ENCODE results near the gene GGTLC2.
"Not testable (repeated sequence)": the region's sequence is repeated elsewhere in the genome, so short reads cannot be mapped to it uniquely, and the experiment has no call there.

Gene GGTLC2

DNA sequence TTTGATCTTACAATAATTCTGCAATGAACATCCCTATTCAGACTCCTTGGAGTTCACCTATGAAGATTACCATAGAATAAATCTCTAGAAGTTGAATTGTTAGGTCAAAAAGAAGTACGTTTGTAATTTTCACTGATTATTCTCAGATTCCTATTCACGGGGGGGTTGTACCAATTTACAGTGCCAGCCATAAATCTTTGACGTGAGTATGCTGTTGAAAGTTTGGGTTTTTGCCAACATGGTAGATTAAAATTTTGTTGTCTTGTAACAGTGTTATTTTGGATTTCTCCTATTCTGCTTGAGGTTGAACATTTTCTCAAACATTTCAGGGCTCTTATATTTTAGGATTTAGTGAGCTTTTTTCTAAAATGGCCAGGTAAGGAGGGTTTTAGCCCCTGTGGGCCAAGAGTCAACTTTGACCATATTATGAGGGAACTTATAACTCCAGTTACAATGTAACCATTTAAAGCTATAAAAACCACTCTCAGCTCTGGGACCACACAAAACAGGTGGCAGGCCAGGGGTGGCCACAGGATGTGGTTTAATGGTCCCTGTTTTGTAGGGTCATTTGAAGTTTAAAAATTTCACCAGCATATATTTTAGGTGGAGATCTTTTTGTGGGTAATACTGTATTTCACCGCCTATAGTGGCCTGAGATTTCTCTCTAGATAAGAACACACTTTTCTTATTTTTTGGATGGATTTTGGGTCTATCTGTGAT lies 25.8 kb downstream of the GGTLC2 start:
- DNase-seq: no peak

DNA sequence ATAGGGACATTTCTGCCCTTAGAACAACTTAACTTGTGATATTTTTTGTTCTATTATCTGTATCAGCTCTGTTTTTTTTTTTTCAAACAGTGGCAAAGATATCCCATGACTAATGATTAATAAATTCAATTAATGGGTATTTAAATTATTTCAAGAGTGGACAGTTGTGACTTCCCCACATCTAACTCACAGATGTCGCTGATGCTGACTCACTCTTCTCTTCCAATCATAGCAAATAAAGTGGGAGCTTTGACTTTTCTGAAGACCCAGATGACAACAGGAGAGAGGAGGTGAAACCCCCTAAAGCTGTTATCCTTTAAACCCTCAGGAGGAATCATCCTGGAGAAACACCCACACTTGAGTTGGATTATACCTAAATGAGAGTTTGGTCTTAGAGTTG lies 27.1 kb downstream of the GGTLC2 start:
- DNase-seq: no peak

DNA sequence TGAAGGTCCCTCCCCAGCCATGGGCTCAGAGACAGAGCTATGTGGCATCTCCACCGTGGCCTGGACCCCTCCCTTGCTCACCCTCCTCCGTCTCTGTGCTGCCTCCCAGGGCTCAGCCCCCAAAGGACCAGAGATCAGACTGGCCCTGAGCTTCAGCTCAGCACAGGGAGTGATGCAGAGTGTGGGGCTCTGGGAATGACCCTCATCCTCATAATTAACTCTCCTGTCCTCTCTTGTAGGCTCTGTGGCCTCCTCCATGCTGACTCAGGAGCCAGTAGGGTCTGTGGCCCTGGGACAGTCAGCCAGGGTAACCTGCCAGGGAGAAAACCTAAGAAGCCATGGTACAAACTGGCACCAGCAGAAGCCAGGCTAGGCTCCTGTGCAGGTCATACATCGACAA lies 28.7 kb downstream of the GGTLC2 start:
- no peak for DNase-seq

GRCh38 chr22:22673628-22674027 lies 29.2 kb downstream of the GGTLC2 start:
- no peak for DNase-seq

DNA sequence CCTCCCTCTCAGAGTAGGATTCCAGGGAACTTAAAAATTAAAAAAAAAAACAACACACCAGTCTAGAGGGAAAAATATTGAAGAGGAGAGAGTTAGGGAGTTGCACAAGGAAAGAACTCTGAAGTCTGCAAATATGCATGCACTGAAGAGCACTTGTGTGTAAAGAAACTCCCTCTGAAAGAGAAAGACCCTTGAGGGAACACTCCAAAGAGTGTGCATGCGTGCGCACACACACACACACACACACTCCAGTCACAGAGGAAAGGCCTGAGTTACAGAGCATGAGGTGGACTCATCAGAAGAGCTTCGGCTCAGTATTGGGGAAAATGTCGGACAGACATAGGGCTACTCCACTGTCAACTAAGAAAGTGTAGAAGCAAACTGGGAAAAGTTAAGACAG lies 30.1 kb downstream of the GGTLC2 start:
- DNase-seq: no peak

DNA sequence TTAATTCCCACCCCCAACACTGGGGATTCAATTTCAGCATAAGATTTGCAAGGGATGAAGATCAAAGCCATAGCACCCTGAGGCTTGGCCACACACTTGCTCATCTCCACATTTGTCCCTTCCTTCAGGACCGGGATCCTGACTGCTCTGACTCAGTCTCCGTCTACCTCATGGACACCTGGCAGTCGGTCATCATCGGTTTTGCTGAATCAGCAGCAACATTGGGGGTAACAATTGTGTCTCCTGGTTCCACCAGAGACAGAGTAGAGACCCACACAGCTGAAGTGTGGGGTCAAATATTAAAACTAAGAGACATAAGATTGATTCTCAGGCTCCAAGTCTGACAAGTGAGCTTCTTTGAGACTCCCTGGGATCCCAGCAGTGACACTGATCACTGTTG lies 34.6 kb downstream of the GGTLC2 start:
- no peak for DNase-seq

DNA sequence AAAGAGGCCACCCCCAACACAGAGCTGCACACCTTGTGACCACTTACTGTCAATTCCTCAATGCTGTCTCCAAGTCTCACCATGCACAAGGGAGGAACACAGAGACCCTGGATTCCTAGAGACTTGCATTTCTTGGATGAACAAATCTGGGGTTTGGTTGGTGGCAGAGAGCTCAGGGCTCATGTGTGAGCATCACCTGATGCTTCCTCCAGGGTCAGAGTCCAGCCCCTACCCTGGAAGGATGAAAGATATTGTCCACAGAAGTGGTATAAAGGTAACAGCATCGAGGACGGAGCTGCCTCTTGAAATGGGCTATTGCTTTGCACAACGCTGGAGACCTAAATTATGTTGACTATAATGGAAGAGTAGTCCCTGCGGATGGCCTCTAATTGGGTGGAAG lies 36.0 kb downstream of the GGTLC2 start:
- DNase-seq: no peak

DNA sequence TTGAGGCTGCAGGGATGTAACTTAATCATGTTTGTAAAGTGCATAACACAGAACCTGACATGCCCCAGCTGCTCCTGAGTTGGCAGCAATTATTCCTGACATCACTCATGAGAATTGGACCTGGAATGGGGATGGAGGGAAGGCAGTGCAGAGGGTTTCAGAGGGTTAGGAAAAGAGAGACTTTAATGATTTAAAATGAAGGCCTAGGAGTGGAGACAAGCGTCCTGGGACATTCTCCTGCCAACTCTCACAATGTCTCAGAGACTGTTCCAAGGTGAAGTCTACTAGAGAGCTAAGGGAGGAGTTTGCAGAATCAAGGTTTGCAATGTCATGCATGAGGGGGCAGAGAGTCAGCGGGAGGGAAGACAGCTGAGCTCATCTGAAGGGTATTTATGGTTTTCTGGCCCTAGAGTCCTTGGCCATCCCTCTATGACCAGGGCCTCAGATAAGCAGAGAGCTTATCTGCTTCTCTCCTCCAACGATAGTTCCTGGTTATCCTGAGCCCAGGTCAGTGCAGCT lies 36.9 kb downstream of the GGTLC2 start:
- DNase-seq: no peak

GRCh38 chr22:22682196-22682595 lies 37.8 kb downstream of the GGTLC2 start:
- no peak for DNase-seq

- DNase-seq: no peak
Measured at GRCh38 chr22:22682807-22683667, 38.6 kb downstream of the GGTLC2 start.

- no peak for DNase-seq
Measured at GRCh38 chr22:22683668-22684361, 39.4 kb downstream of the GGTLC2 start.

DNA sequence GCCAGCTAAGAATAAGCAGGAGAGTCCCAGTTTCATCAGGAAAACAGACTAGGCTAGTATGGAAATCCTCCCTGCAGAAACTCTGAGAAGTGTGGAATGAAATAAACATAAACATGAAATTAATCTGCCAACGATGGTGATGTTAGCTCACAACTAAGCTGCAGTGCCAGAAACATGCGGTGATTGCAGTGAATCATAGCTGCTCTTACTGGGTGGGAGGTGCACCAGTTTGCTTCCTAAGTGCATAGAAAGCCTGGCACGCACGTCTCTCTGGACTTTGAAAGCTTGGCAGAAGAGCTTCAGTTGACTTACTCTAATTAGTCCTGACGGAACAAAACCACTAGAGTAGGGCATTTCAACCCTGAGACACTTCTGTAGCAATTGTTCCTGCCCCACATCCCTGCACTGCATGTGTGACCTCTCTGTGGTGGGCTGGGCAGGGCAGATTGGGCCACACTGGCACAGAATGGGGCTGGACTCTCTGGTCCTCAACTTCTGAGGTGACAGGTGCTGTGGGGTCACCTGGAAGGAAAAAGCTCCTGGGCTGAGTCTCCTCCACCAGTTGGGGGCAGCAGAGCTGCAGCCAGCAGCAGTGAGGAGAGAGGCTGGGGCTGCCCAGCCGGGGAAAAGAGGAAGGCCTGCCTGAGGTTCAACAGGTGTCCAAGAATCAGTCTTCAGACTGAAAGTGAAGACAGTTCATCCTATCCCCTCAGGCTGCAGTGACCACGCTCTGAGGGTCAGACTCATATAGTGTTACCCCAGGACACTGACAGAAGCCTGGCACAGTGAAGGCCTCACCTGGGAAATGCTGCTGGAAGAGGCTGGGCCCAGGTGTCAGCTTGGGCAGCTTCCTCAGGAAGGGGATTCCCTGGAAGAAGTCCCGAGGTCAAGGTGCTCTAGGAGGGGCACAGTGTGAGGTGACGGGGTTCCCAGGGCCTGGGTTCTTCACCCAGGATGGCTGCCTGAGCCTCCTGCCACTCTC lies 40.5 kb downstream of the GGTLC2 start:
- peak; percentile 50 for DNase-seq

DNA sequence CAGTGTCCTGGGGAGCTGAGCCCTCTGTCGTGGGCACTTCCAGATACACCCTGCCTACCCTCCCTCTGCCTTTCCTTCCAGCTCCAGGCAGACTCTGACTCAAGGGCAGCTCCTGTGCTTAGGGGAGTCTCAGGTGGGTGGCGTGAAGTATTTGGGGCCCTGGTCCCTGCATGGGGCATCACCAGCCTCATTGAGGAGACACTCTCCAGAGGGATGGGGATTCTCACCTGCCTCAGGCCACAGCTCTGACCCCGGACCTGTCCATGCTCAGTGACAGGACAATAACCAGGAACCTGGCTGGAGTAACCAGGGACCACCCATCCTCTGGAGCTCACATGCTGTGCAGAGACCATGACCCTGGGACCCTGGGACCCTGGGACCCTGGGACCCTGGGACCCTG lies 41.2 kb downstream of the GGTLC2 start:
- DNase-seq: no peak

- DNase-seq: not testable (repeated sequence)
Measured at GRCh38 chr22:22686202-22687115, 42.0 kb downstream of the GGTLC2 start.

GRCh38 chr22:22687638-22688500 lies 43.5 kb downstream of the GGTLC2 start:
- DNase-seq: no peak

GRCh38 chr22:22689621-22690345 lies 45.4 kb downstream of the GGTLC2 start:
- DNase-seq: no peak

DNA sequence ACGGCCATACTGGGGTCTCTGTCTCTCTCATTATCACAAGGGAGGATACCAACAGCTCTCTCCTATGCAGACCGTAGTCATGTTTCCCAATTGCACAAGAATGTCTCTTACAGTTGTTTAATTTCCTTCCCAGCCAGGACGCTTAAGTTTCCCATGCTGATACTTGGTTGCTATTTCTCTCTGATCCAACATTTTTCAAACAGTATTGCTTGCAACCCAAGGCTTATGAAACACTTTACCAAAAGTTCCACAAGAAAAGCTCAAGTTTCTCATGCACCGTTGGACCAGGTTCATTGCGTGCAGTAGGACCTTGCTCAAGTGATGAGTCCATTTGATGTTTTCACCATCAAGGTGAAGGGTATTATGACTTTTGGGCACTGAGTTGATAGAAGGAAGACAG lies 46.6 kb downstream of the GGTLC2 start:
- DNase-seq: no peak

GRCh38 chr22:22691716-22692701 lies 47.6 kb downstream of the GGTLC2 start:
- DNase-seq: no peak
